B cell (primary cell): ENCODE data around the gene SETDB2. TPM values are rescaled to one million over a fixed set of nuclear protein-coding genes. Genes with fewer than 3 reads are reported as not detected.
A peak's percentile ranks its signal among the peaks of the same experiment; 100 is the strongest.

ENCODE experiments used
- ATAC-seq: fragments of 200-7000 bp; cut with Tn5 transposase; one replicate; pipeline ENCODE4 v1.10.0; 2021; ENCODE audit warnings: low read depth, mild to moderate bottlenecking, moderate number of reproducible peaks, moderate library complexity
- CTCF ChIA-PET: fragments of 350-600 bp; sonication (Branson Sonifier 250); formaldehyde crosslinking; loops from one replicate; lab custom pipeline; 2021; ENCODE audit warnings: antibody characterized with exemption, inconsistent platforms; lab: Charles Lee
- POLR2A ChIA-PET: fragments of 350-600 bp; sonication (Branson Sonifier 250); formaldehyde crosslinking; loops from one replicate; lab custom pipeline; 2021; ENCODE audit warnings: antibody characterized with exemption; lab: Charles Lee
- DNase-seq: peaks from one replicate; pipeline ENCODE4 v3.0.0; 2013
- H2AFZ ChIP-seq: 2 replicates; pipeline ENCODE4 v1.6.1; 2012; ENCODE audit warnings: mild to moderate bottlenecking, low read depth, low read length; ENCODE audit not compliant: insufficient read depth, poor library complexity, severe bottlenecking
- H3K27ac ChIP-seq, 2 donors: 1 replicate in 1 of 2; 2 replicates in 1 of 2; pipeline ENCODE4 v1.5.1; 2012 to 2013; ENCODE audit warnings: low read length in 2 of 2, mild to moderate bottlenecking in 2 of 2, moderate library complexity in 1 of 2
- H3K27me3 ChIP-seq, 4 experiments: fragments of 200-600 bp in 1 of 4; sonication (generic) in 1 of 4; replicated peaks in 1 of 4; 1 replicate in 2 of 4; 2 replicates in 2 of 4; pipeline versions ENCODE4 v1.6.1 to v1.7.0; 2013 to 2016; ENCODE audit warnings: low read length in 3 of 4, mild to moderate bottlenecking in 2 of 4, mixed read lengths in 1 of 4, moderate library complexity in 1 of 4; ENCODE audit not compliant: insufficient read depth in 4 of 4, control insufficient read depth in 3 of 4; ENCODE audit errors: control extremely low read depth in 1 of 4
- H3K36me3 ChIP-seq, 2 experiments: replicated peaks in 1 of 2; 1 replicate in 1 of 2; 2 replicates in 1 of 2; pipeline versions ENCODE4 v1.6.1 to v1.7.1; 2013; ENCODE audit warnings: low read length in 1 of 2; ENCODE audit not compliant: insufficient read depth in 2 of 2, control insufficient read depth in 1 of 2; ENCODE audit errors: control extremely low read depth in 1 of 2, extremely low read depth in 1 of 2
- H3K4me1 ChIP-seq, 2 donors: fragments of 200-600 bp in 1 of 2; sonication (generic) in 1 of 2; 1 replicate in 1 of 2; 2 replicates in 1 of 2; pipeline versions ENCODE4 v1.5.1 to v1.6.1; 2013 to 2017; ENCODE audit warnings: low read length in 2 of 2; ENCODE audit not compliant: control insufficient read depth in 2 of 2, insufficient read depth in 2 of 2
- H3K4me2 ChIP-seq: replicated peaks from 2 replicates; pipeline ENCODE3; 2012; ENCODE audit warnings: mild to moderate bottlenecking, low read depth, low read length; ENCODE audit not compliant: poor library complexity, severe bottlenecking
- H3K4me3 ChIP-seq, 5 experiments: fragments of 200-600 bp in 1 of 5; sonication (generic) in 1 of 5; 1 replicate in 3 of 5; 2 replicates in 2 of 5; pipeline versions ENCODE4 v1.5.1 to v1.7.0; 2011 to 2016; ENCODE audit warnings: low read length in 4 of 5, mild to moderate bottlenecking in 4 of 5, low read depth in 2 of 5, control low read depth in 1 of 5, moderate library complexity in 1 of 5; ENCODE audit not compliant: insufficient read depth in 1 of 5; ENCODE audit errors: control extremely low read depth in 1 of 5, extremely low read depth in 1 of 5
- H3K79me2 ChIP-seq: fragments of 200-600 bp; sonication (generic); one replicate; pipeline ENCODE4 v1.6.0; 2016; ENCODE audit warnings: low read length; ENCODE audit not compliant: control insufficient read depth, insufficient read depth
- H3K9ac ChIP-seq: fragments of 200-600 bp; sonication (generic); 2 replicates; pipeline ENCODE4 v1.6.1; 2017; ENCODE audit warnings: mild to moderate bottlenecking, low read length, moderate library complexity
- H3K9me3 ChIP-seq, 3 donors: one replicate each; pipeline versions ENCODE4 v1.6.1 to v1.7.1; 2013; ENCODE audit warnings: low read length in 2 of 3; ENCODE audit not compliant: control insufficient read depth in 2 of 3, insufficient read depth in 1 of 3; ENCODE audit errors: control extremely low read depth in 1 of 3
- H4K20me1 ChIP-seq: 2 replicates; pipeline ENCODE4 v1.6.0; 2012; ENCODE audit warnings: mild to moderate bottlenecking, low read length; ENCODE audit not compliant: insufficient read depth, control insufficient read depth, poor library complexity, severe bottlenecking
- H3K27ac Mint-ChIP-seq: one replicate; pipeline ENCODE4 v1.8.0; 2021; ENCODE audit warnings: mixed read lengths
- H3K27me3 Mint-ChIP-seq: one replicate; pipeline ENCODE4 v1.8.0; 2021; ENCODE audit warnings: mixed read lengths
- H3K4me1 Mint-ChIP-seq: one replicate; pipeline ENCODE4 v1.8.0; 2021; ENCODE audit warnings: mixed read lengths
- H3K4me3 Mint-ChIP-seq: one replicate; pipeline ENCODE4 v1.8.0; 2021; ENCODE audit warnings: mixed read lengths
- H3K9me3 Mint-ChIP-seq: one replicate; pipeline ENCODE4 v1.8.0; 2022; ENCODE audit warnings: mixed read lengths; ENCODE audit not compliant: insufficient read depth
- EZH2 ChIP-seq: IDR thresholded peaks from 2 replicates; pipeline ENCODE4 v1.6.1; 2012; ENCODE audit warnings: borderline replicate concordance, low read depth, mild to moderate bottlenecking, moderate library complexity, low read length; ENCODE audit not compliant: insufficient read depth, poor library complexity, severe bottlenecking
- WGBS: methylation state at CpG from one replicate; pipeline ENCODE4 v1.1.5; 2013; ENCODE audit warnings: missing lambda C conversion rate; ENCODE audit not compliant: insufficient coverage; 5-methylcytosine and 5-hydroxymethylcytosine counted together
- intact Hi-C: fragments of 100-400 bp; cut with micrococcal nuclease; formaldehyde crosslinking; loops from one replicate; pipeline ENCODE4 v1.10.0; 2022
- polyA plus RNA-seq: library from polyadenylated mRNA; depleted of rRNA; stranded (reverse); fragments of >200 nt; gene quantifications from 2 replicates; pipeline ENCODE4 v1.2.3, GENCODE V29; 2012
- total RNA-seq, 2 donors: library from RNA; stranded (reverse); fragments of 120-200 nt in 1 of 2; gene quantifications; 1 replicate in 1 of 2; 2 replicates in 1 of 2; pipeline versions ENCODE4 v1.2.3 to v1.2.4, GENCODE V29; 2013 to 2022
- TF ChIP-seq, protein P1 (sequence below): fragments of 200-600 bp; IDR thresholded peaks from one replicate; pipeline ENCODE4 v1.8.0; 2022; ENCODE audit warnings: antibody characterized with exemption, mild to moderate bottlenecking

Gene SETDB2
- total and polyA plus RNA-seq, 2 donors (not counting 1 experiment from before 2014, with no cell fraction given), result 12.0 to 38.2 TPM

DNA sequence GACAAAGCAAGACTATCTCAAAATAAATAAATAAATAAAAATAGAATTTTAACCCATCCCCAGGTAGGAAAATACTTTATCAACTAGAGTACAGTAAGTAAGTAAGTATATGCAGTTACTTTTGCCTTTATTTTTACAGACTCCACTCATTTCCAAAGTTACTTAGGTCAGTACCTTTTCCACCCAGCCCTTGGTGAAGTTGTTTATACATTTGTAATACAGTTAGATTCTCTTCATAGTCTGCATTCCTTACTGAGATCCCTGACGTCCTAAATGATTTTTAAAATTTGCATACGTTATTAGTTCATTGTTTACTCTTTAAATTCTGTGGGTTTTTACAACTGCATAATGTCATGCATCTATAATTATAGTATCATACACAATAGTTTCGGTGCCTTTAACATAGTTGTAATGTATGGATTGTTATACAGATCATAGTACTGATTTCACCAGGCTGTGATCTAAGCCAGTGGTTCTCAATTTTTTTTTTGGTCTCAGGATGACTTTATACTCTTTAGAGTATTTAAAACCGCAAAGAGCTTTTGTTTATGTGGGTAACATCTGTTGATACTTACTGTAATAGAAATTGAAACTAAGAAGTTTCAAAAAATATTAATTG, 10.4 kb downstream of the SETDB2 start:
- Histone ChIP-seq H4K20me1 (no peaks in the 10 kb centered on the region), H3K9ac (peak overlapping the region; percentile 4), H3K79me2 (peaks cover 49% of the 10 kb centered on the region), H3K9me3 (no peaks in the 10 kb centered on the region), H3K27me3 (no peaks in the 10 kb centered on the region), H3K4me2 (peak overlapping the region; percentile 38), H3K4me1 (peaks cover 9 to 14% of the 10 kb centered on the region in 2 donors), H3K27ac (peak overlapping the region in 1 of 2 donors; percentile 65), H2AFZ (no peak overlapping the region), H3K36me3 (peaks cover 2 to 15% of the 10 kb centered on the region in 2 experiments), H3K4me3 (no peak overlapping the region)
- Mint-ChIP-seq H3K9me3 (no peaks in the 10 kb centered on the region), H3K27me3 (no peaks in the 10 kb centered on the region), H3K4me3 (peak overlapping the region; percentile 66), H3K27ac (peak overlapping the region; percentile 72), H3K4me1 (peaks cover 30% of the 10 kb centered on the region)
- ChIA-PET POLR2A (no interaction called here), CTCF (interaction anchor here (1.3 kb wide), 1 partner anchor 152 kb away, joined by 3 read pairs; no protein-coding TSS in a partner anchor)
- TF ChIP-seq EZH2, result no peak
- TF ChIP-seq, protein P1, sequence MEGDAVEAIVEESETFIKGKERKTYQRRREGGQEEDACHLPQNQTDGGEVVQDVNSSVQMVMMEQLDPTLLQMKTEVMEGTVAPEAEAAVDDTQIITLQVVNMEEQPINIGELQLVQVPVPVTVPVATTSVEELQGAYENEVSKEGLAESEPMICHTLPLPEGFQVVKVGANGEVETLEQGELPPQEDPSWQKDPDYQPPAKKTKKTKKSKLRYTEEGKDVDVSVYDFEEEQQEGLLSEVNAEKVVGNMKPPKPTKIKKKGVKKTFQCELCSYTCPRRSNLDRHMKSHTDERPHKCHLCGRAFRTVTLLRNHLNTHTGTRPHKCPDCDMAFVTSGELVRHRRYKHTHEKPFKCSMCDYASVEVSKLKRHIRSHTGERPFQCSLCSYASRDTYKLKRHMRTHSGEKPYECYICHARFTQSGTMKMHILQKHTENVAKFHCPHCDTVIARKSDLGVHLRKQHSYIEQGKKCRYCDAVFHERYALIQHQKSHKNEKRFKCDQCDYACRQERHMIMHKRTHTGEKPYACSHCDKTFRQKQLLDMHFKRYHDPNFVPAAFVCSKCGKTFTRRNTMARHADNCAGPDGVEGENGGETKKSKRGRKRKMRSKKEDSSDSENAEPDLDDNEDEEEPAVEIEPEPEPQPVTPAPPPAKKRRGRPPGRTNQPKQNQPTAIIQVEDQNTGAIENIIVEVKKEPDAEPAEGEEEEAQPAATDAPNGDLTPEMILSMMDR, result no peak
- ATAC-seq, result peak; percentile 62
- peak; percentile 21 for DNase-seq
- WGBS, result no CpG with 5 or more reads among the region's 4 CpGs
- intact Hi-C loops, result no loop called here

DNA sequence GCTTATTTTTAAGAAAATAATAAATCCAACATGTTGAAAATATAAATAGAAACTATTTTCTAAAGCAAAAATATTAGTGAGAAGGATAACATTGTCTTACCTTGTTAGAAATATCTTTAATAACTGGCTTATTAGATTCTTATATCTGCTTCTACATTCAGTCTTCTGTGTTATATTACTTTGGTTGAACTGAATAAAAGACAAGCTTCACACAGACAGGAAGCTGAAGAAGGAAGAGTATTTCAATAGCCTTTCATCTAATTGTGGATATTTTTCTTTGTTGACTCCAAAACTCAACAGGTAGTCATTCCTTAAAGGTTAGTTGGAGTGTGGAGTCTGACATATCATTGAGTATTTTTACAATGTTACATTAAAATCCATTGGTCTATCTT, 10.9 kb downstream of the SETDB2 start:
- Mint-ChIP-seq H3K4me3 (peak overlapping the region; percentile 53), H3K27ac (peak overlapping the region; percentile 67), H3K4me1 (peaks cover 25% of the 10 kb centered on the region), H3K27me3 (no peaks in the 10 kb centered on the region), H3K9me3 (no peaks in the 10 kb centered on the region)
- Histone ChIP-seq H3K4me3 (no peak overlapping the region), H3K36me3 (peaks cover 2 to 10% of the 10 kb centered on the region in 2 experiments), H3K4me1 (peaks cover 9 to 14% of the 10 kb centered on the region in 2 donors), H3K27ac (peak overlapping the region in 1 of 2 donors; percentile 65), H3K27me3 (no peaks in the 10 kb centered on the region), H2AFZ (no peak overlapping the region), H3K79me2 (peaks cover 44% of the 10 kb centered on the region), H3K4me2 (peak overlapping the region; percentile 38), H3K9ac (no peak overlapping the region), H4K20me1 (no peaks in the 10 kb centered on the region), H3K9me3 (no peaks in the 10 kb centered on the region)
- intact Hi-C loops, result no loop called here
- ChIA-PET CTCF (interaction anchor here (1.3 kb wide), 1 partner anchor 152 kb away, joined by 3 read pairs; no protein-coding TSS in a partner anchor), POLR2A (interaction anchor here (0.6 to 0.9 kb wide), 2 partner anchors 10 kb away, joined by 4 to 5 read pairs; partner anchors contain the start of gene SETDB2)
- peak; percentile 10 for DNase-seq
- ATAC-seq, result peak; percentile 33
- TF ChIP-seq, protein P1, result no peak
- no peak for TF ChIP-seq EZH2
